ENCODE data around the gene ANKRD37.

GRCh38 chr4:185445209-185445608 lies 48.6 kb downstream of the ANKRD37 start:
- no peak for TF ChIP-seq CTCF (IDR thresholded peaks at IDR 0.05)
- TF ChIP-seq EZH2 (IDR thresholded peaks at IDR 0.05), result no peak
- TF ChIP-seq EZH2phosphoT487 (IDR thresholded peaks at IDR 0.05), result no peak

All from neural progenitor cell (in vitro differentiated cells).